ENCODE data around the gene PFDN1.

GRCh38 chr5:140238756-140239155 is 64.1 kb downstream of the PFDN1 start:
- no peak for TF ChIP-seq TAF1 (IDR thresholded peaks at IDR 0.05; ENCODE audit: low read depth, low read length)
- no peak for TF ChIP-seq POLR2AphosphoS5 (IDR thresholded peaks at IDR 0.05; ENCODE audit: low read depth, low read length)
- no peak for TF ChIP-seq POLR2A (IDR thresholded peaks at IDR 0.05; ENCODE audit: low read depth, low read length)
- no peak for TF ChIP-seq SPI1 (IDR thresholded peaks at IDR 0.05; ENCODE audit: low read depth, low read length)

All from GM12891 (cell line).